ENCODE measurements around the gene DEFB124. TPM values are rescaled to one million over a fixed set of nuclear protein-coding genes. Genes with fewer than 3 reads are reported as not detected.
A peak's percentile ranks its signal among the peaks of the same experiment; 100 is the strongest.
"Not testable (repeated sequence)": the region's sequence is repeated elsewhere in the genome, so short reads cannot be mapped to it uniquely, and the experiment has no call there.

Gene DEFB124
- total RNA-seq, 1 experiment from 2014 or later = not detected

GRCh38 chr20:31454361-31454760 lies 20.6 kb downstream of the DEFB124 start:
- no peaks in the 10 kb centered on the region for H3K9me2 ChIP-seq (replicated peaks; ENCODE audit: insufficient read depth, low read length)
- H3K4me1 ChIP-seq (ENCODE audit: low read length) = no peaks in the 10 kb centered on the region
- H3K27ac ChIP-seq (ENCODE audit: low read length) = no peak overlapping the region
- H3K4me2 ChIP-seq (ENCODE audit: low read depth, low read length, poor library complexity, severe bottlenecking) = no peak overlapping the region
- no peak for DNase-seq
- no peaks in the 10 kb centered on the region for H3K36me3 ChIP-seq (ENCODE audit: insufficient read depth, low read length)
- H3K4me3 ChIP-seq (ENCODE audit: low read length) = no peak overlapping the region
- no peaks in the 10 kb centered on the region for H3K27me3 ChIP-seq (ENCODE audit: low read length)
- no peaks in the 10 kb centered on the region for H3K9me3 ChIP-seq (ENCODE audit: low read length)
- no peaks in the 10 kb centered on the region for H4K20me1 ChIP-seq (ENCODE audit: insufficient read depth, low read depth, low read length)
- H2AFZ ChIP-seq (ENCODE audit: low read length) = no peak overlapping the region
- H3K79me2 ChIP-seq (ENCODE audit: low read length) = no peaks in the 10 kb centered on the region
- H3K9ac ChIP-seq (ENCODE audit: low read length) = no peak overlapping the region

- Histone ChIP-seq H3K27ac (ENCODE audit: low read length) (no peak overlapping the region), H3K4me3 (ENCODE audit: low read length) (no peak overlapping the region), H3K4me1 (ENCODE audit: low read length) (no peaks in the 10 kb centered on the region), H4K20me1 (ENCODE audit: insufficient read depth, low read depth, low read length) (no peaks in the 10 kb centered on the region), H3K27me3 (ENCODE audit: low read length) (no peaks in the 10 kb centered on the region), H2AFZ (ENCODE audit: low read length) (no peak overlapping the region), H3K4me2 (ENCODE audit: low read depth, low read length, poor library complexity, severe bottlenecking) (no peak overlapping the region), H3K9me3 (ENCODE audit: low read length) (no peaks in the 10 kb centered on the region), H3K9ac (ENCODE audit: low read length) (no peak overlapping the region), H3K79me2 (ENCODE audit: low read length) (no peaks in the 10 kb centered on the region), H3K9me2 (replicated peaks; ENCODE audit: insufficient read depth, low read length) (no peaks in the 10 kb centered on the region), H3K36me3 (ENCODE audit: insufficient read depth, low read length) (no peaks in the 10 kb centered on the region)
- DNase-seq = no peak
Observed at GRCh38 chr20:31452575-31452974, 22.4 kb downstream of the DEFB124 start.

GRCh38 chr20:31449511-31450414 lies 25.2 kb downstream of the DEFB124 start:
- Histone ChIP-seq H3K9me3 (ENCODE audit: low read length) (no peaks in the 10 kb centered on the region), H3K9me2 (replicated peaks; ENCODE audit: insufficient read depth, low read length) (no peaks in the 10 kb centered on the region), H3K27me3 (ENCODE audit: low read length) (no peaks in the 10 kb centered on the region), H3K4me1 (ENCODE audit: low read length) (no peaks in the 10 kb centered on the region), H3K27ac (ENCODE audit: low read length) (no peak overlapping the region), H2AFZ (ENCODE audit: low read length) (no peak overlapping the region), H4K20me1 (ENCODE audit: insufficient read depth, low read depth, low read length) (no peaks in the 10 kb centered on the region), H3K79me2 (ENCODE audit: low read length) (no peaks in the 10 kb centered on the region), H3K9ac (ENCODE audit: low read length) (no peak overlapping the region), H3K4me3 (ENCODE audit: low read length) (no peak overlapping the region), H3K36me3 (ENCODE audit: insufficient read depth, low read length) (no peaks in the 10 kb centered on the region), H3K4me2 (ENCODE audit: low read depth, low read length, poor library complexity, severe bottlenecking) (no peak overlapping the region)
- no peak for DNase-seq

- no peak overlapping the region for H2AFZ ChIP-seq (ENCODE audit: low read length)
- H3K9ac ChIP-seq (ENCODE audit: low read length) = no peak overlapping the region
- no peaks in the 10 kb centered on the region for H3K9me3 ChIP-seq (ENCODE audit: low read length)
- no peak for DNase-seq
- no peak overlapping the region for H3K4me2 ChIP-seq (ENCODE audit: low read depth, low read length, poor library complexity, severe bottlenecking)
- H3K27me3 ChIP-seq (ENCODE audit: low read length) = no peaks in the 10 kb centered on the region
- no peaks in the 10 kb centered on the region for H3K79me2 ChIP-seq (ENCODE audit: low read length)
- H3K9me2 ChIP-seq (replicated peaks; ENCODE audit: insufficient read depth, low read length) = no peaks in the 10 kb centered on the region
- no peaks in the 10 kb centered on the region for H4K20me1 ChIP-seq (ENCODE audit: insufficient read depth, low read depth, low read length)
- H3K27ac ChIP-seq (ENCODE audit: low read length) = no peak overlapping the region
- H3K36me3 ChIP-seq (ENCODE audit: insufficient read depth, low read length) = no peaks in the 10 kb centered on the region
- H3K4me3 ChIP-seq (ENCODE audit: low read length) = no peak overlapping the region
- H3K4me1 ChIP-seq (ENCODE audit: low read length) = no peaks in the 10 kb centered on the region
Observed at GRCh38 chr20:31446084-31446819, 28.7 kb downstream of the DEFB124 start.

- Histone ChIP-seq H3K27me3 (ENCODE audit: low read length) (no peaks in the 10 kb centered on the region), H3K9ac (ENCODE audit: low read length) (no peak within 1 kb of the TSS), H3K9me2 (replicated peaks; ENCODE audit: insufficient read depth, low read length) (no peaks in the 10 kb centered on the region), H4K20me1 (ENCODE audit: insufficient read depth, low read depth, low read length) (no peaks in the 10 kb centered on the region), H3K4me2 (ENCODE audit: low read depth, low read length, poor library complexity, severe bottlenecking) (no peak within 1 kb of the TSS), H3K36me3 (ENCODE audit: insufficient read depth, low read length) (no peaks in the 10 kb centered on the region), H3K79me2 (ENCODE audit: low read length) (no peaks in the 10 kb centered on the region), H3K9me3 (ENCODE audit: low read length) (no peaks in the 10 kb centered on the region), H3K4me1 (ENCODE audit: low read length) (no peaks in the 10 kb centered on the region), H3K27ac (ENCODE audit: low read length) (no peak within 1 kb of the TSS), H3K4me3 (ENCODE audit: low read length) (no peak within 1 kb of the TSS), H2AFZ (ENCODE audit: low read length) (no peak within 1 kb of the TSS)
- DNase-seq = peak; percentile 44
Observed at GRCh38 chr20:31440012-31440659, 34.8 kb downstream of the DEFB124 start, which contains the start of gene DEFB123. Gene DEFB123 (plus strand): TSS chr20:31440632. CDS start chr20:31440699, 67 bp downstream.

- H2AFZ ChIP-seq (ENCODE audit: low read length) = no peak overlapping the region
- no peaks in the 10 kb centered on the region for H3K36me3 ChIP-seq (ENCODE audit: insufficient read depth, low read length)
- no peak for DNase-seq
- H3K27ac ChIP-seq (ENCODE audit: low read length) = no peak overlapping the region
- H3K4me1 ChIP-seq (ENCODE audit: low read length) = no peaks in the 10 kb centered on the region
- no peak overlapping the region for H3K4me3 ChIP-seq (ENCODE audit: low read length)
- H4K20me1 ChIP-seq (ENCODE audit: insufficient read depth, low read depth, low read length) = no peaks in the 10 kb centered on the region
- no peak overlapping the region for H3K4me2 ChIP-seq (ENCODE audit: low read depth, low read length, poor library complexity, severe bottlenecking)
- no peaks in the 10 kb centered on the region for H3K9me2 ChIP-seq (replicated peaks; ENCODE audit: insufficient read depth, low read length)
- H3K9me3 ChIP-seq (ENCODE audit: low read length) = no peaks in the 10 kb centered on the region
- no peaks in the 10 kb centered on the region for H3K79me2 ChIP-seq (ENCODE audit: low read length)
- no peaks in the 10 kb centered on the region for H3K27me3 ChIP-seq (ENCODE audit: low read length)
- no peak overlapping the region for H3K9ac ChIP-seq (ENCODE audit: low read length)
Observed at GRCh38 chr20:31430568-31431115, 44.3 kb downstream of the DEFB124 start.

- H3K9ac ChIP-seq (ENCODE audit: low read length); H4K20me1 ChIP-seq (ENCODE audit: insufficient read depth, low read depth, low read length); H2AFZ ChIP-seq (ENCODE audit: low read length); H3K9me3 ChIP-seq (ENCODE audit: low read length); H3K36me3 ChIP-seq (ENCODE audit: insufficient read depth, low read length); DNase-seq; H3K27me3 ChIP-seq (ENCODE audit: low read length); H3K79me2 ChIP-seq (ENCODE audit: low read length); H3K4me3 ChIP-seq (ENCODE audit: low read length); H3K27ac ChIP-seq (ENCODE audit: low read length); H3K4me1 ChIP-seq (ENCODE audit: low read length); H3K9me2 ChIP-seq (replicated peaks; ENCODE audit: insufficient read depth, low read length); H3K4me2 ChIP-seq (ENCODE audit: low read depth, low read length, poor library complexity, severe bottlenecking): not testable (repeated sequence)
Observed at GRCh38 chr20:31427576-31427975, 47.4 kb downstream of the DEFB124 start.
